HG02678 (cell line): ENCODE results near the gene CYP2A13.
"Not testable (repeated sequence)": the region's sequence is repeated elsewhere in the genome, so short reads cannot be mapped to it uniquely, and the experiment has no call there.

Experiments
- ATAC-seq: cut with Tn5 transposase; IDR thresholded peaks from one replicate; pipeline ENCODE4 v1.9.1; 2021; ENCODE audit warnings: mild to moderate bottlenecking, moderate library complexity; ENCODE audit not compliant: unreplicated experiment

Gene CYP2A13

GRCh38 chr19:41088151-41088550, at the start of gene CYP2A13:
Gene CYP2A13, plus strand, starts transcription at chr19:41088451. Its CDS starts 21 bp downstream, at chr19:41088472.
- no peak for ATAC-seq

- no peak for ATAC-seq
These were observed 48.4 kb upstream of the CYP2A13 start for GRCh38 chr19:41039806-41040205.

GRCh38 chr19:41045095-41045494, 43.2 kb upstream of the CYP2A13 start:
- not testable (repeated sequence) for ATAC-seq

GRCh38 chr19:41050426-41050825, 37.8 kb upstream of the CYP2A13 start:
- no peak for ATAC-seq

GRCh38 chr19:41052162-41052561, 36.1 kb upstream of the CYP2A13 start:
- not testable (repeated sequence) for ATAC-seq

- ATAC-seq = not testable (repeated sequence)
These were observed 34.9 kb upstream of the CYP2A13 start for GRCh38 chr19:41053331-41053730.

GRCh38 chr19:41064974-41065569, 23.2 kb upstream of the CYP2A13 start:
- ATAC-seq = no peak

- ATAC-seq = no peak
These were observed 12.0 kb upstream of the CYP2A13 start for GRCh38 chr19:41076286-41076685.

GRCh38 chr19:41083516-41083915, 4.7 kb upstream of the CYP2A13 start:
- ATAC-seq = no peak

GRCh38 chr19:41085748-41086415, 2.4 kb upstream of the CYP2A13 start:
- no peak for ATAC-seq

GRCh38 chr19:41089959-41090358, 1.7 kb downstream of the CYP2A13 start:
- no peak for ATAC-seq

- ATAC-seq = no peak
These were observed 7.5 kb downstream of the CYP2A13 start for GRCh38 chr19:41095703-41096102.

GRCh38 chr19:41096353-41096752, 8.1 kb downstream of the CYP2A13 start:
- no peak for ATAC-seq

GRCh38 chr19:41097302-41097701, 9.1 kb downstream of the CYP2A13 start:
- ATAC-seq = no peak

- ATAC-seq = no peak
These were observed 10.5 kb downstream of the CYP2A13 start for GRCh38 chr19:41098762-41099161.

- not testable (repeated sequence) for ATAC-seq
These were observed 14.0 kb downstream of the CYP2A13 start for GRCh38 chr19:41102210-41102609.

- no peak for ATAC-seq
These were observed 17.9 kb downstream of the CYP2A13 start for GRCh38 chr19:41106177-41106576.

- no peak for ATAC-seq
These were observed 23.0 kb downstream of the CYP2A13 start for GRCh38 chr19:41111296-41111695.

GRCh38 chr19:41111750-41112295, 23.6 kb downstream of the CYP2A13 start:
- ATAC-seq = no peak

- no peak for ATAC-seq
These were observed 24.6 kb downstream of the CYP2A13 start for GRCh38 chr19:41112728-41113290.

GRCh38 chr19:41114132-41114531, 25.9 kb downstream of the CYP2A13 start, which contains the start of gene CYP2F1:
Gene CYP2F1, plus strand, starts transcription at chr19:41114432. Its CDS starts 1,757 bp downstream, at chr19:41116189.
- ATAC-seq = no peak

- ATAC-seq = no peak
These were observed 28.0 kb downstream of the CYP2A13 start for GRCh38 chr19:41116261-41116660.
